Measurements from ENCODE around the gene TRPM5. TPM values are rescaled to one million over a fixed set of nuclear protein-coding genes. Genes with fewer than 3 reads are reported as not detected.

Gene TRPM5
- total and polyA plus RNA-seq, 9 of the 15 experiments (the other 6 are each of a cell fraction or from before 2014, with no cell fraction given), result not detected

- no peak for TF ChIP-seq MGA (IDR thresholded peaks at IDR 0.05)
- no peak for TF ChIP-seq HMGN3 (IDR thresholded peaks at IDR 0.05; ENCODE audit: borderline replicate concordance, extremely low read depth, insufficient read length, low read depth, low read length)
- no peak for TF ChIP-seq CREM (IDR thresholded peaks at IDR 0.05; ENCODE audit: low read depth)
Observed at GRCh38 chr11:2477254-2477653, 32.9 kb upstream of the TRPM5 start (continued).

Measured in K562 (cell line).